Stimulated activated CD8-positive, alpha-beta memory T cell treated with anti-CD3 and anti-CD28 coated beads, Interleukin-12 subunit alpha, Interleukin-12 subunit beta, amount 100 ng/mL, for 24 hours (primary cell): Measurements from ENCODE around the gene CTDP1.
"Not testable (repeated sequence)": the region's sequence is repeated elsewhere in the genome, so short reads cannot be mapped to it uniquely, and the experiment has no call there.

ENCODE experiments used
- DNase-seq: peaks from one replicate; pipeline ENCODE4 v3.0.0-alpha.2; 2020; ENCODE audit errors: extremely low read depth

Gene CTDP1

DNA sequence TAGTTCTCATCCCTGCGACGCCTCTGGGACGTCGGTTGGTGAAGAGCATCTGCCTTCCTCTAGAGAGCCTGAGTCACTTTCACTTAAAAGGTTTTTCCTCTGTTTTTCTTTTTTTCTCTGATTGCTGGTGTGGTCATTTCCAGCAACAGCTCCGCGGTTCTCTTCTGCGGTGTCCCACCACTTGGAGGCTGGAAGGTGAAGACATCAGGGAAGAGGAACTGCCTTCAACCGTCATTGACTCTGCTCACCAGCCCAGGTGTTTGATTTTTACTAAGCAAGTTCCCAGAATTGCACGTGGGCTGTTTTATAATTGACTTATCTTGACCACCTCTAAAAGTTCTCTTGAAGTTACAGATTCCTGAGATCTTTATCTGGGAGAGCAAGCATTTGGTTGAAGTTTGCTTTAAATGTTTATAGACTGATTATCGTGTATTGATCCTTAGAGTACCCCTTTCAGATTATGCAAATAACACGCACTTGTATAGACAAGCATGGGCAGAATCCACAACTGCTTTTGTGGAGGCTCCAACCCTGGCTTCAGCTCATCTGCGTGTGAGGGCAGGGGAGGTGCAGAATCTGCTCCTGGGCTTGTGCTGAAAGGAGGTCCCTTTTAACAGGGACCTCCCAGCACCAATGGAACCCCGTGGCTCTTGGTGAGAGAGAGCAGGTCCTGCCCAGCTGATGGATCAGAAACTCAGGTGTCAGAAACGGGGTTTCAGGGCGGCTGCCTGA is 3.5 kb downstream of the CTDP1 start:
- DNase-seq, result no peak

DNA sequence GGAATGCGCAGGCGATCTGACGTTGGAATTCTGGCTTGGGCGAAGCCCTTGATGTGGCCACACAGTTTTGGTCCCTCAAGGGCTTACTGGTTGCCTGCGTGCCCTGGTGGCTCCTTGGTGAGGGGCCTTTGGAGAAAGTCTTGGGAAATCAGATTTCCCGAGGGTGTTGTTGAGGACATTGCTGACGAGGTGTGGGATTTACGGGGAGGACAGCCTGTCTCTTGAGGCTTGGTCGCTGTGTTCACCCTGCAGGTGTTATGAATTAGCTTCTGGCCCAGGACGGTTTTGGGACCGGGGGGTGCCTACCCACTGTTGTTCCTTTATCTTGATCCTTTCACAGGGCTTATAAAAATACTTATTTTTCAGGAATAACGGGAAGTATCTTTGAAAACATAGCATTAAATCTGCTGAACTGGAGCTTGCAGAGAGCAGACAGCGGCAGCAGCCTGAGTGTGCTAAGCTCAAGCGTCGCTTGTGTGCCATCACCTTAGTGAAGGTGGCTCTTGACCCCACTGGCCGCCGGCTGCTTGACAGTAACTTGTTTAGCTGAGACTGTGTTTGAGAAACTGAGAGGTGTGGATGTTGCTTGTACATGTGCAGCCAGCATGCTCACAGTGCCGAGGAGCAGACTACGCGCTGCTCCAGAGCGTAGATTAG is 4.2 kb downstream of the CTDP1 start:
- no peak for DNase-seq

DNA sequence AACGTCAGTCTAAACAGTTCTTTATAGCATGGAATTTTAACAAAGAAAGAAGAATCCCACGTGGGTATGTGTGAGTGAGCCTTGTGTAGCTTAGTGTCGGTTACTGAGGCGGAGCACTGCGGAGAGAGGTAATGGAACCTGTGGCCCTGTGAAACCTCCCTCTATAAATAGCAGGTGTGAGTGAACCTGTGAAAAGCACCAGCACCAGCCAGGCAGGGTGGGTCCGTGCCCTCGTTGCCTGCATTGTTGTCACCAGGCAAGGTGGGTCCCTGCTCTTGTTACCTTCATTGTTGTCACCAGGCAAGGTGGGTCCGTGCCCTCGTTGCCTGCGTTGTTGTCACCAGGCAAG is 4.7 kb downstream of the CTDP1 start:
- DNase-seq, result no peak

DNA sequence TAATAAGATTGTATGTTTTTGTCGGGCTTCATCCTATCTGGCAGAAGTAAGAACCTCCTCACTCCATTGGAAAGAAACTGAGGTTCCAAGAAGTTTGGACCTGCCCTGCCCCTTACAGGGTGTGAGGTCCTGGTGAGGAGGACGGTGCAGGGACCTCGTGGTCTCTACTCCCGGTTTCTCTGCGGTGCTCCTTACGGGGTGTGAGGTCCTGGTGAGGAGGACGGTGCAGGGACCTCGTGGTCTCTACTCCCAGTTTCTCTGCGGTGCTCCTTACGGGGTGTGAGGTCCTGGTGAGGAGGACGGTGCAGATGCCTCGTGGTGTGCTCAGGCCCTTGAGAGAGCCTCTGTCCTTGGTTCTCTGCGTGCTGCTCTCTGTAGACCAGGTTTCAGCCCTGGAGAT is 5.2 kb downstream of the CTDP1 start:
- DNase-seq, result no peak

DNA sequence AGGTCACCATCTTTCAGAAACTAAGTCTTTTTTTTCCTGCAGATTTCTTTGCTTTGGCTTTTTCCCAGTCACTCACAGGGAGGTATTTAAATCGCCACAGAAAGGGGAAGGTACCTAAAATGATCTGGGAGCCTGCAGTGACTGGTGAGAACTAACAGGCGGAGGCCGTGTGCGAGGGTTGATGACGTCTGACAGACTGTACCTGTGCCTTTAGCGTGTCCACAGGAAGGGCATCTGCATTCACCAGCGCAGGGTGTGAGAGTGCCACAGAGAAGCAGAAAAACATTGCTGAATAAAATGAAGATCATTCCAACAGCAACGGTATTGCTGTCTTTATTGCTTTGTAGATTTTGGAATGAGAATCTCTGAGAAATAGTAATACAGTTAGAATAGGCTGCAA is 5.7 kb downstream of the CTDP1 start:
- no peak for DNase-seq

DNA sequence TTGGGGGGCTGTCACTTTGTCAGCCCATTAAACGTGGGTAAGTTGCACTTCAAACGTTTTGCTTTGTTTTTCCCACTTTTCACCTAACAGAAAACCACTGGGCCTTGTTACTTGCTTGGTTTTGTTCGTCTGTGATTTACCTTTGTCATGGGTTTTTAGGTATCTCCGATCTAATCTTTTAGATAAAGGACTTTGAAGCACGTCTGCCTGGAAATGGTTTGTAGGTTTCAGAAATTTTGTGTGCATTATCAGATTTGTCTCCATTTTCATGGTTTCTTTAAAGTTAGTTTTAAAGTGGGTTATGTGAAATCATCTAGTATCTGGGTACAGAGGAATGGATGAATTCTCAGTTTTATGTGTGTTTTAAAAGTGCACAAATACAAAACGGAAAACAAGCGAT is 6.4 kb downstream of the CTDP1 start:
- no peak for DNase-seq

DNA sequence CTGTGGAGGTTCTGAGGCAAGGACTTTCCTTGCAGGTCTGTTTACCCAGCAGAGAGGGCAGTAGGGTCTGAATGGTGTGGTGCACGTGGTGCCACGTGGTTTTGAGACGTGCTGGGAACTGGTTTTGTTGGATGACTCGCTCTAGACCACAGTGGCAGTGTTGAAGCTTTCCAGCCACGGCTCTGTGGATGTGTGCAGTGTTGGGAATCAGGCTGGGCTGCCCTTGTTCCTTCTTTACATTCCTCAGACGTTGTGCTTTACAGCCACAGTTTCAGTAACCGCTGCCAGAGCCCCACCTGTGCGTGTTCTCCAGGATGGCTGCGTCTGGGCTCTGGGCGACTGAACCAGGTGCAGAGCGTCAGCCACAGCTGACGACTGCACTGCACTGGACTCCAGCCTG is 8.2 kb downstream of the CTDP1 start:
- no peak for DNase-seq

DNA sequence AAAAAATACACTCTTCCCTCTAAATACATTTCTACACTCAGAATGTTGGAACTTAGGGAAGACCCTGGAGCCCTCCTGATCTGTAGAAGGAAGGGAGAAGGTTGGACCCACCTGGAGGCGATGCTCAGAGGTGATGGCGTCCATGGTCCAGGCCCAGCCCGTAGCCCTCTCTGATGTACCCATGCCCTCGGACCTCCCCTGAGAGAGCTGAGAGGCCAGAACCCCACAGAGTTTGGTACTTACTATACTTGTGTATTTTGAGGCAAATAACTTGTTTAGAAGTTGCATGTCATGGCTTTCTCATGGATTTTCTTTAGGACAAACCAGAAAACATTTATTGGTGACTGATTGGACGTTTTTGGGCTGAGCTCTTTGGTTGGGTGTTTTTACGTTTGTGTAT is 10.5 kb downstream of the CTDP1 start:
- DNase-seq, result no peak

DNA sequence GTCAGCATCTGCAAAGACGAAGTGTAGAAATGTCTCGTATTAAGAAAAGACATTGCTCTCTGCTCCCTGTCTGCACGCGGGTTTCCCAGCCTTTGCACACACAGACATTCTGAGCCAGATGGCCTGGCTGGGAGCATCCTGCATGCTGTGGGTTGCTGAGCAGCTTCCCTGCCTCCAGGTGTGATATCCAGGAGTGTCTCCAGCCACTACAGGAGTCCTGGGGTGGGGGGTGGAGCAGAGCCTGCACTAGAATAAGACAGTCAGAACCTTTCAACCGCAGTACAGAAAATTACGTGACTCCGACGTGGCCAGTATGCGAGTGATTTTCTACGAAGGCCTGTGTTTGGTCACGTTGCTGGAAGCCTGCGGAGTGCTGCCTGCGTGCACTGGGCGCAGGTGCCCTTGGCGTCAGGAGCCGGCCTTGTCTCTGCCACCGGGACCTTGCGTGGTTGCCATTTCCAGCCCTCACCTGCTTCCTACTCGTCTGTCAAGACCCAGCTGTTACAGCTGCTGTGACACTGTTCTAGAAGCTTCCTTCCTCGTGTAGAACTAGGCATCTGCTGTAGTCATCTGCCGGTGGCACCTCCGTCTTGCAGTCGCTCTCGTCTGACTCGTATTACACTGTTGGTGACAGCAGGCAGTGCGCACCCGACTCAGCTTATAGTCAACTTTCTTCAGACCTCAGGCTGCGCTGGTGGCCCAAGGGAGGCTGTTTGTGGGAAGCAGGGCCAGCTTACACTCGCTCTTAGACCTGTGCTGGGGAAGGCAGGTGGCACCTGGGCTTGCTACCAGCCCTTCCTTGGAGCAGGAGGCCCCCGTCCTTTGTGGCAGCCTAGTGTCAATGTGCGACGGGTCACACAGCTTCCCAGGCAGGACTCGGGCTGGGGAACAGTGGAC is 11.2 kb downstream of the CTDP1 start:
- DNase-seq, result no peak

DNA sequence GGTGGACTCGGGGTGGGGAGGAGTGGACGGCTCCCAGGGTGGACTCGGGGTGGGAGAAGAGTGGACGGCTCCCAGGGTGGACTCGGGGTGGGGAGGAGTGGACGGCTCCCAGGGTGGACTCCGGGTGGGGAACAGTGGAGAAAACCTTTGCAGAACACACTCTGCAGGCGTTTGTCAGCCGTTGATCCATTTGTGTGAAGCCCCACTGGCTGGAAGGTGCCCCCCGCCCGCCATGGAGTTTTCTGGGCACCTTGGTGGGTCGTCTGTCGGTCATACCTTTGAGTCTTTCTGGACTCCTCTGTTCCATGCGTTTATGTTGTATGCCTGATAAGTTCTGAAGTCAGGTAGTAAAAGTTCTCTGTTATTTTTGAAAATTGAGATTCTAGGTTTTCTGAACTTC is 12.5 kb downstream of the CTDP1 start:
- no peak for DNase-seq

DNA sequence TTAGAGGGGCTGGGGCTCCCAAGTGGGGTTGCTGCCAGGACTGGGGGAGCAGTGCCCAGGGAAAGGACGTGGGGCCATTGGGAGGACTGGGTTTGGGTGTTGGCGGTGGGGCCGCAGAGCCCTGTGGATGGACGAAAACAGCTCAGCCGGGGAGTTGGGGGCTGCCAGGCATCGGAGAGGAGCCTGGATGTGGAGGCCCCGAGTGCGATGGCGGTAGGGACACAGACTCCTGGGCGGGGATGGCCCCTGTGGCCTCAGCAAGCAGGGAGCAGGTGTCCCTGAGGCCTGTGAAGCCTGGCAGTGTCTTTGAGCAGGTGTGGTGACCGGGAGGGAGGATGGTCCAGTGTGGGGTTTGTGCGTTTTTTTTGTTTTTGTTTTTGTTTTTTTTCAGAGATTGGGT is 13.3 kb downstream of the CTDP1 start:
- no peak for DNase-seq

DNA sequence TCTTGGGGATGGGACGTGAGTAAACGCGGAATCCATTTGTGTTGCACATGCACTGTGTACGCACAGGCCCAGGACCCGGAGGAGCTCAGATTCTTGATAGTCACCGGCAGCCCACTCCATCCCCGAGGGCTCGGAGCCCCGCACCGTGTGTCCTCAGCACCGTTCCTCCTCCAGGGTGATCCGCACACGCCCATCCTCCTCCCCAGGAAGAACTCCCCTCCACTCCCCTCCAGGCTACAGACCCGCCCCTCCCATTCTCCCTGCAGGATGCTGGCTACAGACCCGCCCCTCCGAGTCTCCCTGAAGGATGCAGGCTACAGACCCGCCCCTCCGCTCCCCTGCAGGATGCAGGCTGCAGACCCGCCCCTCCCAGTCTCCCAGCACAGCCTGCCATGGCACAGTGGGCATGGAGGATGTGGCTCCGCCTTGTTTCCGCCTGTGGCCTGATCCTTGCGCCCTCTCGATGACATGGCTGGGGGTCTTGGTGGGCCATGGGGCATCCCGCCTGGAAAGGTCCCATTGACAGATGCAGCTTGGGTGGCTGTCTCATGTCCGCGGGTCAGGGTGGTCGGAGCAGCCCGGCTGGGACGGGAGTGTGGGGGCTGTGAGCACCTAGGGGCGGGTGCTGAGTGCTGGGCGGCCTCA is 14.1 kb downstream of the CTDP1 start:
- no peak for DNase-seq

DNA sequence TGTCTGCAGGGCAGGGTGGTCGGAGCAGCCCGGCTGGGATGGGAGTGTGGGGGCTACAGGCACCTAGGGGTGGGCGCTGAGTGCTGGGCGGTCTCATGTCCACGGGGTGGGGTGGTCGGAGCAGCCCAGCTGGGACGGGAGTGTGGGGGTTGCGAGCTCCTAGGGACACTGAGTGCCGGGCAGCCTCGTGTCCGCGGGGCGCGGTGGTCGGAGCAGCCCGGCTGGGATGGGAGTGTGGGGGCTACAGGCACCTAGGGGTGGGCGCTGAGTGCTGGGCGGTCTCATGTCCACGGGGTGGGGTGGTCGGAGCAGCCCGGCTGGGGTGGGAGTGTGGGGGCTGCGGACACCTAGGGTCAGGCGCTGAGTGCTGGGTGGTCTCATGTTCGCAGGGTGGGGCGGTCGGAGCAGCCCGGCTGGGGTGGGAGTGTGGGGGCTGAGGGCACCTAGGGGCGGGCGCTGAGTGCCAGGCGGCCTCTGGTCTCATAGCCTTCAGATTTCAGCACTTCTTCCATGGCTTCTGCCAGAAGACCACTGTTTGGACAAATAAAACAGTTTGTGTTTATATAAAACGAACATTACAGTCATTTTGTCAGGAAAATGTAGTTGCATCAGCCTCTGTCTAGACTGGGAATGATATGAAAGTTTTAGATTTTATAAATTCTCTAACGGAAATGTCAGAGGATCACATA is 14.7 kb downstream of the CTDP1 start:
- not testable (repeated sequence) for DNase-seq

DNA sequence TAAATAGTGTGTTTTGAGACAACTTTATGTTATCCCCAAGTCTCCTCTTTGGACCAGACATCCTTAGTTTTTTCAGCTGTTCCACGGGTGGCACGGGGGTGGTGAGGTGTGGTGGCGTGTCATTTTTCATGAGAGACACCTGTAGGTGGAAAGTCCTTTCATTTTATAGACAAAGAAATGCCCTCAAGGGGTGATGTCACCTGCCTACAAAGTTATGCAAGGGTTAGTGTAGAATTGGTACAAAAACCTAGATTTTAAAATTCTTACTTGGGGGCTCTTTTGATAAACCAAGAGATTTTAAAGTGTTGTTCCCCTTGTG is 15.3 kb downstream of the CTDP1 start:
- DNase-seq, result no peak

DNA sequence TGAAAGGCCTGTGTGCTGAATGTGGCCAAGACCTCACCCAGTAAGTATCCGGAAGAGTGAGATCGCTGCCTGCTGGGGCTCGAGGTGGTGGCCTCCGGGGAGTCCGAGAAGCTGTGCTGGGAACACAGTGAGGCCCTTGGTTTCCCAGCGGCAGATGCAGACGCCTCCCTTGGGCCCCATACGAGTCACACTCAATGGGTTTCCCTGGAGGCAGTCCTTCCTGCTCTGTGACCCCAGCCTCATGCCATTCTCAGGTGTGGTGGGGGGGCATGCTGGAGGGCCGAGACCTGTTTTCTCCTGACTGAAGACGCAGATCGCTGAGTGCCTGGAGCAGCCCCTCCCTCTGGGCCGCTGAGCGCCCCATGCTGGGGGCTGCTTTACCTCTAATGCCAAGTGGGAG is 15.7 kb downstream of the CTDP1 start:
- DNase-seq, result no peak

DNA sequence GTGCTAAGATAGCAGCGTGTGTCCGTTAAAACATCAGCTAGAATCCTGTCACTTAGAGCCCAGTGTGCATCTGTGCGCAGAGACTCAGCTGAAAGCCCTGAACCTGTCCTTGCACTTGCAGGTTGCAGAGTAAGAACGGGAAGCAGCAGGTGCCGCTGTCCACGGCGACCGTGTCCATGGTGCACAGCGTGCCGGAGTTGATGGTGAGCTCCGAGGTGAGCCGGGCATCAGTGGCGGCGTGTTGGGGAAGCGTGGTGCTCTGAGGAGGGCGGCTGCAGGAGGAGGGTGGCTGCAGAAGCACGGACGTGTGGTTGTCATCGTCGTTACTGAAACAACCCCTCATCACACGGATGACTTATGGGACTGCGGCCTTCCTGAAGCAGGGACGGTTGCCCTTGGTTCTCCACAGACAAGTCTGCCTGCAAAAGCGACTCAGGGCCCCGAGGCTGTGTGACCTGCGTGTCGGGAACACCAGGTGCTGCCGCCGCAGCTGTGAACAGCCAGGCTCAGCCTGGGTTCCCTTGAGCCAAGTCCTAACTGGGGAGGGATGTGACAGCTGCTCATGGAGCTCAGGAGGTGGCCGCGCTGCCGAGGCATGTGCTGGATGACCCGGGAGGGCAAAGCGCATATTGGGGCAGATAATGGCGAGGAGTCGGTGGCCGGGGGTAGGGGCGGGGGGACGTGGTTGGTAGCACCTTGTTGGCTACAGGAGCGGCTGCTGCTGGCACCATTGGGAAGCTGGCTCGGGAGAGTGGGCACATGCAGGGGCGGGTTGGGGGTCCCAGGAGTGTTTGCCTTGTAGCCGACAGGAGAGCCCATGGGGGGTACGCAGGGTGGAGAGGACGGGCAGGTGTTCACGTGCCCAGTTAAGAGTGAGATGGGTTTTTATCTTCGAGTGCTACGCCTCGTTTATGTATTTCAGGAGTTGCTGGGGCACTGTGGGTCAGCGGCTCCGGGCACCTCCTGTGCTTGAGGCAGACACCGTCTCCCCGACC is 16.6 kb downstream of the CTDP1 start:
- no peak for DNase-seq

DNA sequence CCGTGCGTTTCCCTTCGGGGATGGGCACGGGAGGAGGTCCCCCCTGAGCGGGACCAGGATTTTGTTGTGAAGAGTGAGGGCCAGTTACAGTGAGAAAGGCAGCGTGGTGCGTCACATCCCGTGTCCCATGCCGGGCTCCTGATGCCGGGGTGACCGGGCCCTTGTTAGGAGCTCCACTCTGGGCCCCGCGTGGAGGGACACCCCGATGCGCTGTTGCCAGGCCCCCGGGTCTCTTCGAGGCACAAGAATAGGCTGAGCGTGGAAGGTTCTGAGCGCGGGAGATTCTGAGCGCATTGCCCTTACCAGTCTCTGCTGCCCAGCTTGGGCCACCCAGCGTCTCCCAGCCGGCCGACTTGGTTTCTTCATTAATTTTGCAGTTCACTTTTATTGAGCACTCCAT is 17.6 kb downstream of the CTDP1 start:
- DNase-seq, result no peak

DNA sequence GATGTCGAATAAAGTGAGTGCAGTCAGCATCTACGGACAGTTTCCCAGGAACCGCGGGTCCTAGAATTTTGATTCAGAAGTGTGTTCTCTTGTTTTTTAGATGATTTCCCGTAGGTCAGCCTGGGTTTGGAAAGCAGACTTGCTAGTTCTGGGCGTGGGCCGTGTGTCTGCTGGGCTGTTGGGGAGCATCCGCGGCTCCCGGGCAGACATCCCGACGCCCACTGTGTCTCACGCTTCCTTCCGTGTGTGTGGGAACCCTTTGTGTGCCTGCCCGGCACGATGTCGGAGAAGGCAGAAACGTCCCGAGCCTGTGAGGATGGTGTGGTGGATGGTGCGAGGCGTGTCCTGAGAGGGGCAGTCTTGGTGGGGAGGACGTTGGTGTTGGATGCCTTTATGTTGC is 18.4 kb downstream of the CTDP1 start:
- DNase-seq, result no peak

DNA sequence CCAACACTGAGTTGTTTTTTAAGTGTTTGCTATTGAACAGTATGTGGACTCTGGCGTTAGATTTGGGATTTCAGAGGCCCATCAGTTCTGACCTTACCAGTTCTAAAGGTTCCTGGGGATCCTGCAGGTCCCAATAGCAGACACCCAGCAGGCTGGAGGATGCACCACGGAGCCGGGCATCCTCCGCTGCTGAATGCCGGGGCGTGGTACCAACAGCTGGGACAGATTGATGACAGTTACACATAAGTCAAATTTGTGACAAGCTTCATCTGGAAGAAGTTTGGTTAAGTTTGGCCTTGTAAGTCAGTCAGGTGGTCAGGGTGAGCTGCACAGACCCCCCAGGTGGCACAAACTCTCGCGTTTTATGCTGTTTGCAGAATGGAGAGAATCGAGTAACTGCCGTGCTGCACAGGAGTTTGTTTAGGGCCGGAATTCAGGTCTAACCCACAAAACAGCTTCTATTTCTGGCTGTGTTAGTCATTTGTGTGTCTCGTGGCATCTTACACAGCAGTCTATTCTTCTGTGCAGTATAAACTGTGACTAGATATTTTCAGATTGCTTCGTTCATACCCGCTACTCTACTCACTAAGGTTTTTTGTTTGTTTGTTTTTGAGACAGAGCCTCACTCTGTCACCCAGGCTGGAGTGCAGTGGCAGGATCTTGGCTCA is 19.2 kb downstream of the CTDP1 start:
- no peak for DNase-seq

DNA sequence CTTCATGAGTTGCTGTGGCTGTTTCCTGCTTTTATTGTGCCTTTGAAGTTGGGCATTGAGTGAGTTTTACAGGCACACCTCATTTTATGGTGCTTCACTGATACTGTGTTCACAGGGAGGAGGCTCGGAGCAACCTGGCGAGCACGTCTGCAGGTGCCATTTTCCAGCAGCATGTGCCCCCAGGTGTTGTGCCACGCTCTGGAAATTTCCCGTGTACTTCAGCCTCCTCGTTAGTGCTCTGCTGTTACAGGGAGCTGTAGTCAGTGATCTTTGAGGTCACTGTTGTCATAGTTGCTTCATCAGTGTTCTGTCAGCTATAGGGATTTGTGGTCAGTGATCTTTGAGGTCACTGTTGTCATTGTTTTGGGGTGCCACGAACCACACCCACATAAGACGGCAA is 20.1 kb downstream of the CTDP1 start:
- DNase-seq, result no peak
